H9 (cell line): ENCODE results near the gene TPPP3. TPM values are rescaled to one million over a fixed set of nuclear protein-coding genes. Genes with fewer than 3 reads are reported as not detected.

ENCODE experiments used
- DNase-seq: peaks from one replicate; pipeline ENCODE4 v3.0.0-alpha.2; 2017
- H2AFZ ChIP-seq: one replicate; pipeline ENCODE4 v1.6.1; 2013; ENCODE audit warnings: mild to moderate bottlenecking, low read length, control low read depth, moderate library complexity
- H2AK5ac ChIP-seq: 2 replicates; pipeline ENCODE4 v1.6.1; 2013; ENCODE audit warnings: low read length, control low read depth, mixed read lengths; ENCODE audit not compliant: insufficient read length
- H2BK120ac ChIP-seq: one replicate; pipeline ENCODE4 v1.6.1; 2013; ENCODE audit warnings: low read depth, mild to moderate bottlenecking, low read length, control low read depth, inconsistent platforms; ENCODE audit not compliant: poor library complexity, severe bottlenecking
- H2BK12ac ChIP-seq: 2 replicates; pipeline ENCODE4 v1.6.1; 2013; ENCODE audit warnings: low read length, control low read depth, mixed read lengths, low read depth; ENCODE audit not compliant: insufficient read length
- H2BK15ac ChIP-seq: 2 replicates; pipeline ENCODE4 v1.6.1; 2013; ENCODE audit warnings: low read depth, low read length, control low read depth
- H2BK20ac ChIP-seq: one replicate; pipeline ENCODE4 v1.6.1; 2013; ENCODE audit warnings: low read depth, mild to moderate bottlenecking, low read length, control low read depth, inconsistent platforms; ENCODE audit not compliant: poor library complexity, severe bottlenecking
- H2BK5ac ChIP-seq: 2 replicates; pipeline ENCODE4 v1.6.1; 2013; ENCODE audit warnings: low read length, control low read depth, mixed read lengths; ENCODE audit not compliant: insufficient read length
- H3K14ac ChIP-seq: 2 replicates; pipeline ENCODE4 v1.6.1; 2013; ENCODE audit warnings: low read length, control low read depth; ENCODE audit not compliant: insufficient read depth
- H3K18ac ChIP-seq: 2 replicates; pipeline ENCODE4 v1.6.1; 2013; ENCODE audit warnings: low read depth, mild to moderate bottlenecking, mixed read lengths, low read length, control low read depth; ENCODE audit not compliant: insufficient read length
- H3K23ac ChIP-seq: 2 replicates; pipeline ENCODE4 v1.6.1; 2013; ENCODE audit warnings: low read length, control low read depth, mixed read lengths, low read depth; ENCODE audit not compliant: insufficient read length
- H3K23me2 ChIP-seq: 2 replicates; pipeline ENCODE4 v1.6.1; 2013; ENCODE audit warnings: low read depth, mild to moderate bottlenecking, mixed read lengths, low read length, control low read depth; ENCODE audit not compliant: insufficient read length, poor library complexity, severe bottlenecking
- H3K27ac ChIP-seq: 2 replicates; pipeline ENCODE4 v1.5.1; 2013; ENCODE audit warnings: low read length, control low read depth, mixed read lengths, low read depth; ENCODE audit not compliant: insufficient read length
- H3K27me3 ChIP-seq: 2 replicates; pipeline ENCODE4 v1.6.1; 2013; ENCODE audit warnings: low read length, control low read depth, inconsistent platforms; ENCODE audit not compliant: insufficient read depth
- H3K4ac ChIP-seq: 2 replicates; pipeline ENCODE4 v1.6.1; 2013; ENCODE audit warnings: low read depth, mild to moderate bottlenecking, control low read depth, inconsistent platforms, low read length, moderate library complexity
- H3K4me1 ChIP-seq: 2 replicates; pipeline ENCODE4 v1.6.1; 2013; ENCODE audit warnings: low read length, control low read depth, inconsistent platforms; ENCODE audit not compliant: insufficient read depth
- H3K4me2 ChIP-seq: 2 replicates; pipeline ENCODE4 v1.6.1; 2013; ENCODE audit warnings: low read length, control low read depth, mixed read lengths; ENCODE audit not compliant: insufficient read length, insufficient read depth
- H3K56ac ChIP-seq: 2 replicates; pipeline ENCODE4 v1.6.1; 2013; ENCODE audit warnings: low read depth, mild to moderate bottlenecking, mixed read lengths, low read length, control low read depth; ENCODE audit not compliant: insufficient read length
- H3K79me1 ChIP-seq: 2 replicates; pipeline ENCODE4 v1.6.1; 2013; ENCODE audit warnings: low read depth, mild to moderate bottlenecking, moderate library complexity, low read length, control low read depth, inconsistent platforms; ENCODE audit not compliant: insufficient read depth, poor library complexity, severe bottlenecking
- H3K79me2 ChIP-seq: 2 replicates; pipeline ENCODE4 v1.6.1; 2013; ENCODE audit warnings: low read length, control low read depth, inconsistent platforms; ENCODE audit not compliant: insufficient read depth
- H3K9ac ChIP-seq: 2 replicates; pipeline ENCODE4 v1.6.1; 2013; ENCODE audit warnings: low read length, control low read depth, mixed read lengths; ENCODE audit not compliant: insufficient read length; ENCODE audit errors: extremely low read depth
- H3K9me3 ChIP-seq: one replicate; pipeline ENCODE4 v1.6.1; 2013; ENCODE audit warnings: low read depth, low read length, inconsistent platforms; ENCODE audit not compliant: control insufficient read depth
- H3T11ph ChIP-seq: one replicate; pipeline ENCODE4 v1.6.1; 2013; ENCODE audit warnings: mild to moderate bottlenecking, low read length, control low read depth, inconsistent platforms
- H4K20me1 ChIP-seq: one replicate; pipeline ENCODE4 v1.6.1; 2013; ENCODE audit not compliant: control insufficient read depth, insufficient read length, insufficient read depth
- H4K5ac ChIP-seq: 2 replicates; pipeline ENCODE4 v1.6.1; 2013; ENCODE audit warnings: low read depth, mild to moderate bottlenecking, mixed read lengths, low read length, control low read depth; ENCODE audit not compliant: insufficient read length
- H4K8ac ChIP-seq: replicated peaks from 2 replicates; pipeline ENCODE4 v1.6.1; 2013; ENCODE audit warnings: low read length, control low read depth, mixed read lengths, low read depth; ENCODE audit not compliant: insufficient read length
- H4K91ac ChIP-seq: 2 replicates; pipeline ENCODE4 v1.6.1; 2013; ENCODE audit warnings: low read depth, mild to moderate bottlenecking, moderate library complexity, mixed read lengths, low read length, control low read depth; ENCODE audit not compliant: insufficient read length
- H3K27ac Mint-ChIP-seq, 3 experiments: 2 replicates in 2 of 3; 3 replicates in 1 of 3; pipeline ENCODE4 v1.8.0; 2020 to 2021; ENCODE audit warnings: mixed read lengths in 3 of 3, mild to moderate bottlenecking in 1 of 3, moderate library complexity in 1 of 3
- H3K27me3 Mint-ChIP-seq: 2 replicates; pipeline ENCODE4 v1.8.0; 2021; ENCODE audit warnings: low read depth, mild to moderate bottlenecking, moderate library complexity, mixed read lengths
- H3K36me3 Mint-ChIP-seq, 3 experiments: 2 replicates in 2 of 3; 3 replicates in 1 of 3; pipeline ENCODE4 v1.8.0; 2020 to 2021; ENCODE audit warnings: low read depth in 3 of 3, mixed read lengths in 3 of 3; ENCODE audit not compliant: insufficient read depth in 1 of 3
- H3K4me1 Mint-ChIP-seq, 2 experiments: 2 replicates each; pipeline ENCODE4 v1.8.0; 2020; ENCODE audit warnings: mixed read lengths in 2 of 2
- H3K4me3 Mint-ChIP-seq, 2 experiments: 2 replicates in 1 of 2; 3 replicates in 1 of 2; pipeline ENCODE4 v1.8.0; 2020 to 2021; ENCODE audit warnings: mild to moderate bottlenecking in 2 of 2, mixed read lengths in 2 of 2, moderate library complexity in 1 of 2
- H3K9me3 Mint-ChIP-seq, 2 experiments: 2 replicates in 1 of 2; 3 replicates in 1 of 2; pipeline ENCODE4 v1.8.0; 2020; ENCODE audit warnings: mild to moderate bottlenecking in 2 of 2, mixed read lengths in 2 of 2, moderate library complexity in 1 of 2
- CTCF ChIP-seq: fragments of 200-600 bp; sonication (generic); conservative IDR thresholded peaks from 3 replicates; pipeline ENCODE4 v1.8.0; 2021; ENCODE audit warnings: antibody characterized with exemption, mild to moderate bottlenecking
- WGBS: extraction: QIAGEN DNeasy Blood & Tissue Kit; methylation state at CpG from one replicate; pipeline ENCODE4 v1.1.7; 2013; ENCODE audit warnings: missing lambda C conversion rate, low lambda C conversion rate, mixed read lengths; ENCODE audit not compliant: insufficient read length; ENCODE audit errors: extremely low coverage; 5-methylcytosine and 5-hydroxymethylcytosine counted together
- total RNA-seq: library from RNA; stranded (reverse); gene quantifications from 2 replicates; pipeline ENCODE4 v1.2.1, GENCODE V29; 2021

Gene TPPP3
- total RNA-seq, 1 experiment from 2014 or later: 0.79 TPM

- Histone ChIP-seq H3K14ac (no peak overlapping the region), H4K20me1 (no peaks in the 10 kb centered on the region), H3K27ac (no peak overlapping the region), H3K18ac (no peak overlapping the region), H3T11ph (no peak overlapping the region), H2BK20ac (no peak overlapping the region), H4K5ac (no peak overlapping the region), H3K27me3 (no peaks in the 10 kb centered on the region), H2AFZ (no peak overlapping the region), H3K9ac (no peak overlapping the region), H2AK5ac (no peak overlapping the region), H3K4ac (no peak overlapping the region), H3K56ac (no peak overlapping the region), H3K79me2 (no peaks in the 10 kb centered on the region), H3K23me2 (no peaks in the 10 kb centered on the region), H3K23ac (no peak overlapping the region), H3K4me1 (no peaks in the 10 kb centered on the region), H2BK12ac (no peak overlapping the region), H3K9me3 (no peaks in the 10 kb centered on the region), H3K4me2 (no peak overlapping the region), H4K8ac (no peak overlapping the region), H4K91ac (no peak overlapping the region), H2BK120ac (no peak overlapping the region), H3K79me1 (no peaks in the 10 kb centered on the region), H2BK5ac (no peak overlapping the region), H2BK15ac (no peak overlapping the region)
- WGBS: no CpG with 5 or more reads among the region's 17 CpGs
- peaks cover 12 to 26% (median 19%) of the 10 kb centered on the region in 3 experiments for H3K36me3 Mint-ChIP-seq
- no peaks in the 10 kb centered on the region for H3K9me3 Mint-ChIP-seq
- no peaks in the 10 kb centered on the region for H3K27me3 Mint-ChIP-seq
- no peak for TF ChIP-seq CTCF
- H3K4me3 Mint-ChIP-seq: no peak overlapping the region
- H3K4me1 Mint-ChIP-seq: peaks cover 16 to 17% of the 10 kb centered on the region in 2 experiments
- DNase-seq: no peak
- no peak overlapping the region; a peak in 1 of 7 replicates for H3K27ac Mint-ChIP-seq
Observed at GRCh38 chr16:67441271-67441753, 48.0 kb upstream of the TPPP3 start.
